ENCODE results near the gene GAS7.

Gene GAS7

GRCh38 chr17:9874722-9875121 is 323.7 kb downstream of the GAS7 start:
- no peak for DNase-seq (ENCODE audit: low read depth)
- TF ChIP-seq CTCF (IDR thresholded peaks at IDR 0.05; ENCODE audit: insufficient read depth, low read depth, low read length, missing control alignments) = no peak
- H3K4me3 ChIP-seq (ENCODE audit: low read depth, low read length) = no peak overlapping the region

- TF ChIP-seq CTCF (IDR thresholded peaks at IDR 0.05; ENCODE audit: insufficient read depth, low read depth, low read length, missing control alignments) = no peak
- no peak overlapping the region for H3K4me3 ChIP-seq (ENCODE audit: low read depth, low read length)
- no peak for DNase-seq (ENCODE audit: low read depth)
Measured at GRCh38 chr17:9872852-9873251, 325.6 kb downstream of the GAS7 start.

- H3K4me3 ChIP-seq (ENCODE audit: low read depth, low read length) = no peak overlapping the region
- no peak for TF ChIP-seq CTCF (IDR thresholded peaks at IDR 0.05; ENCODE audit: insufficient read depth, low read depth, low read length, missing control alignments)
- DNase-seq (ENCODE audit: low read depth) = no peak
Measured at GRCh38 chr17:9868552-9868951, 329.9 kb downstream of the GAS7 start.

- no peak overlapping the region for H3K4me3 ChIP-seq (ENCODE audit: low read depth, low read length)
- TF ChIP-seq CTCF (IDR thresholded peaks at IDR 0.05; ENCODE audit: insufficient read depth, low read depth, low read length, missing control alignments) = no peak
- no peak for DNase-seq (ENCODE audit: low read depth)
Measured at GRCh38 chr17:9865586-9865985, 332.8 kb downstream of the GAS7 start.

- no peak for DNase-seq (ENCODE audit: low read depth)
- no peak overlapping the region for H3K4me3 ChIP-seq (ENCODE audit: low read depth, low read length)
- TF ChIP-seq CTCF (IDR thresholded peaks at IDR 0.05; ENCODE audit: insufficient read depth, low read depth, low read length, missing control alignments) = no peak
Measured at GRCh38 chr17:9862949-9863348, 335.5 kb downstream of the GAS7 start.

- no peak overlapping the region for H3K4me3 ChIP-seq (ENCODE audit: low read depth, low read length)
- DNase-seq (ENCODE audit: low read depth) = no peak
- no peak for TF ChIP-seq CTCF (IDR thresholded peaks at IDR 0.05; ENCODE audit: insufficient read depth, low read depth, low read length, missing control alignments)
Measured at GRCh38 chr17:9862220-9862619, 336.2 kb downstream of the GAS7 start.

GRCh38 chr17:9860851-9861250 is 337.6 kb downstream of the GAS7 start:
- DNase-seq (ENCODE audit: low read depth) = no peak
- TF ChIP-seq CTCF (IDR thresholded peaks at IDR 0.05; ENCODE audit: insufficient read depth, low read depth, low read length, missing control alignments) = no peak
- H3K4me3 ChIP-seq (ENCODE audit: low read depth, low read length) = no peak overlapping the region

All from GM12865 (cell line).